ENCODE data around the gene TNFSF12.

DNA sequence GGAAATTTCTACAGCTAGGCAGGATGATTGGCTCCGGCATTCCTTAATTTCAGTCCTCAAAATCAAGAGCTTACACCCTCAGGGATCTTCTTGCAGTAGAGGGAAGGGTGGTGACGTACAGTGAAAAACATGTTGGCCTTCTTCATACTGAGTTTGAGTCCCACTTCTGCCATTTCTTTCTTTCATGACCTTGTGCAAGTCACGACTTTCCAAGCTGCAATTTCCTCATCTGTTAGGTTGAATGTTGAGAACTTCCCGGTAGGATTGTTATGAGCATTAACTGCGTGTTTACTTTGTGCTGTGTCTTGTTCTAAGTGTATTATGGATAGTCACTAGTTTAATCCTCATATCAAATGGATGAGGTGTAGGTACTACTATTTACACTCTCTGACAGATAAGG lies 20.7 kb downstream of the TNFSF12 start:
- TF ChIP-seq CTCF (IDR thresholded peaks at IDR 0.05) (no peak), POLR2A (IDR thresholded peaks at IDR 0.05) (no peak)

All from lower leg skin (tissue), 3 donors.